CD4-positive, alpha-beta memory T cell (primary cell): Measurements from ENCODE around the gene SYT1. TPM values are rescaled to one million over a fixed set of nuclear protein-coding genes. Genes with fewer than 3 reads are reported as not detected.

Experiments used
- CTCF ChIA-PET: fragments of 350-600 bp; sonication (Branson Sonifier 250); formaldehyde crosslinking; loops from one replicate; lab custom pipeline; 2021; ENCODE audit warnings: inconsistent platforms; ENCODE audit not compliant: partially characterized antibody; lab: Charles Lee
- POLR2A ChIA-PET: fragments of 350-600 bp; sonication (Branson Sonifier 250); formaldehyde crosslinking; loops from one replicate; lab custom pipeline; 2021; ENCODE audit not compliant: partially characterized antibody; lab: Charles Lee
- DNase-seq, 5 donors: peaks; one replicate each; pipeline versions ENCODE4 v3.0.0 to v3.0.0-alpha.2; 2020 to 2022; ENCODE audit warnings: mixed read lengths in 1 of 5
- H3K27ac ChIP-seq: one replicate; pipeline ENCODE4 v1.7.0; 2013; ENCODE audit warnings: low read depth, low read length
- H3K27me3 ChIP-seq: 2 replicates; pipeline ENCODE4 v1.7.0; 2013; ENCODE audit warnings: mild to moderate bottlenecking, low read length, moderate library complexity; ENCODE audit not compliant: insufficient read depth
- H3K36me3 ChIP-seq: 2 replicates; pipeline ENCODE4 v1.7.0; 2013; ENCODE audit warnings: mild to moderate bottlenecking, low read length, moderate library complexity; ENCODE audit not compliant: insufficient read depth
- H3K4me1 ChIP-seq: 2 replicates; pipeline ENCODE4 v1.7.0; 2013; ENCODE audit warnings: mild to moderate bottlenecking, low read length, moderate library complexity; ENCODE audit not compliant: insufficient read depth
- H3K4me3 ChIP-seq, 2 donors: one replicate each; pipeline ENCODE4 v1.7.0; 2013; ENCODE audit warnings: low read length in 2 of 2, mild to moderate bottlenecking in 1 of 2
- H3K9me3 ChIP-seq, 2 donors: one replicate each; pipeline ENCODE4 v1.7.0; 2013; ENCODE audit warnings: low read length in 2 of 2, control low read depth in 1 of 2; ENCODE audit not compliant: control insufficient read depth in 1 of 2
- H3K27ac Mint-ChIP-seq, 7 donors: one replicate each; pipeline ENCODE4 v1.8.0; 2020 to 2021; ENCODE audit warnings: mixed read lengths in 7 of 7, mild to moderate bottlenecking in 6 of 7, inconsistent platforms in 3 of 7, moderate library complexity in 3 of 7
- H3K27me3 Mint-ChIP-seq, 2 donors: one replicate each; pipeline ENCODE4 v1.8.0; 2020 to 2021; ENCODE audit warnings: mixed read lengths in 2 of 2
- H3K36me3 Mint-ChIP-seq, 2 donors: one replicate each; pipeline ENCODE4 v1.8.0; 2020 to 2021; ENCODE audit warnings: mixed read lengths in 2 of 2, inconsistent platforms in 1 of 2, mild to moderate bottlenecking in 1 of 2
- H3K4me1 Mint-ChIP-seq, 4 donors: one replicate each; pipeline ENCODE4 v1.8.0; 2020 to 2021; ENCODE audit warnings: mixed read lengths in 4 of 4, mild to moderate bottlenecking in 1 of 4
- H3K4me3 Mint-ChIP-seq, 8 donors: one replicate each; pipeline ENCODE4 v1.8.0; 2020 to 2021; ENCODE audit warnings: mixed read lengths in 8 of 8, mild to moderate bottlenecking in 7 of 8, moderate library complexity in 6 of 8, inconsistent platforms in 3 of 8
- H3K9me3 Mint-ChIP-seq, 8 donors: one replicate each; pipeline ENCODE4 v1.8.0; 2020 to 2021; ENCODE audit warnings: mixed read lengths in 8 of 8, mild to moderate bottlenecking in 5 of 8, inconsistent platforms in 3 of 8, moderate library complexity in 1 of 8
- intact Hi-C: fragments of 100-400 bp; cut with micrococcal nuclease; formaldehyde crosslinking; loops from one replicate; pipeline ENCODE4 v1.15.1; 2023
- polyA plus RNA-seq, 2 donors: library from polyadenylated mRNA; unstranded; fragments of 300-500 nt; fragmentation: Illumina TruSeq; gene quantifications; one replicate each; pipeline ENCODE4 v1.2.3, GENCODE V29; 2021
- total RNA-seq, 2 experiments: library from RNA; stranded (reverse); gene quantifications; one replicate each; pipeline ENCODE4 v1.2.3, GENCODE V29; 2021

SYT1 gene
- total and polyA plus RNA-seq, 4 experiments from 2014 or later, result not detected

DNA sequence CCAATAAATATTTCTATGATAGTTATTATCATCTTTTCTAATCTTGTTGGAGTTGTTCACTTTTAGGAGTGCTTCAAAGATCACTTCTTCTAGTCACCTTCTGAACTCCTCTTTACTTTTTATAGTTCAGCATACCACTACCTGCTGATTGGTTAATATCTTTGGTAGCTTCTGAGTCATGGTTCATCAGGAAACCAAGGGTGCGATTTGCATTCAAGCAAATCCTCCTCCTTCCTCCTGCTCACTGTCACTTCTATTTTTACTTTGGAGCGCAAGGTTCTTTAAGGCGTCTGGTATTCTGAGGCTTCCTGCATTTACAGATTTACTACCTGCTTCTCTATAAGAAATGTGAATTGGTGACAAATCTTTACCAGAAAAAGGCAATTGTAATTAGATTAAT lies 24.0 kb downstream of the SYT1 start:
- intact Hi-C loops, result no loop called here
- Mint-ChIP-seq H3K27me3 (no peaks in the 10 kb centered on the region), H3K27ac (no peak overlapping the region), H3K9me3 (peaks cover 0 to 9% (median 0%) of the 10 kb centered on the region in 8 donors), H3K4me3 (no peak overlapping the region), H3K36me3 (no peaks in the 10 kb centered on the region), H3K4me1 (no peaks in the 10 kb centered on the region)
- no peaks in the 10 kb centered on the region for H3K9me3 ChIP-seq
- CTCF ChIA-PET, result no interaction called here
- DNase-seq, result no peak
- POLR2A ChIA-PET, result no interaction called here
- H3K27me3 ChIP-seq, result no peaks in the 10 kb centered on the region
- no peaks in the 10 kb centered on the region for H3K4me1 ChIP-seq
- no peak overlapping the region for H3K27ac ChIP-seq
- H3K4me3 ChIP-seq, result no peak overlapping the region
- no peaks in the 10 kb centered on the region for H3K36me3 ChIP-seq

DNA sequence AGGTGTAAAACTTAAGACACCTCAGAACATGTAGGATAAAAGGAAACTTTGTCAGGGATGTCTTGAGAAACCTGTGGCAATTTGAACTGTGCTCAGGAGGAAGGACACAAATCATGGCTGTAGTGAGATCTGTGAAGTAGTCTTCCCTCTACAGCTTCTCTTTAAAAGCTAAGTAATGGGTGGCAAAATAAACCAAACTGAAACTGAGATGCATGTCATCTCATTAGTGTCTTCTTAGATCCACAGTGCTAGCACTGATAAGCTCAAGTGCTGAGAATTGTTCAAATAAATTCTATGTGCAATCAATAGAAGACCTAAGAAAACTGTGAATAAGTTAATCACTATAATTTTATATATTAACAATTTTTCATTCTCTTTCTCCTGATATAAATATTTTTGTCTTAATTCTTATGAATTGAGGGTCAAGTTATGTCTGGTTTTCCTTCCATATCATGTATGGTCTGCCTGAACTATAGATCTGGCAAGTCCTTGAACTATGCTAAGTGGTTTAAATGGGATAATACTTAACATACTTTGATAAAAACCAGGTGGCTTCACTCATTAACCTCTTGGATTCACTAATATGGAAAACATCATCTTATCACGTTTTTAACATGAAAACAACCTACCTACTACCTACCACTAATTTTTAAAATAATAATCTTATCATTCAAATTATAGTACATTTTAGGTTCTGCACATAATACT lies 27.2 kb downstream of the SYT1 start:
- intact Hi-C loops, result no loop called here
- H3K36me3 ChIP-seq, result no peaks in the 10 kb centered on the region
- POLR2A ChIA-PET, result no interaction called here
- H3K27me3 ChIP-seq, result no peaks in the 10 kb centered on the region
- CTCF ChIA-PET, result no interaction called here
- no peak overlapping the region for H3K4me3 Mint-ChIP-seq
- H3K27ac ChIP-seq, result no peak overlapping the region
- H3K4me1 ChIP-seq, result no peaks in the 10 kb centered on the region
- no peaks in the 10 kb centered on the region for H3K36me3 Mint-ChIP-seq
- H3K4me1 Mint-ChIP-seq, result no peaks in the 10 kb centered on the region
- no peaks in the 10 kb centered on the region for H3K9me3 ChIP-seq
- DNase-seq, result no peak
- peaks cover 0 to 9% (median 2%) of the 10 kb centered on the region in 8 donors for H3K9me3 Mint-ChIP-seq
- no peaks in the 10 kb centered on the region for H3K27me3 Mint-ChIP-seq
- no peak overlapping the region for H3K27ac Mint-ChIP-seq
- H3K4me3 ChIP-seq, result no peak overlapping the region

DNA sequence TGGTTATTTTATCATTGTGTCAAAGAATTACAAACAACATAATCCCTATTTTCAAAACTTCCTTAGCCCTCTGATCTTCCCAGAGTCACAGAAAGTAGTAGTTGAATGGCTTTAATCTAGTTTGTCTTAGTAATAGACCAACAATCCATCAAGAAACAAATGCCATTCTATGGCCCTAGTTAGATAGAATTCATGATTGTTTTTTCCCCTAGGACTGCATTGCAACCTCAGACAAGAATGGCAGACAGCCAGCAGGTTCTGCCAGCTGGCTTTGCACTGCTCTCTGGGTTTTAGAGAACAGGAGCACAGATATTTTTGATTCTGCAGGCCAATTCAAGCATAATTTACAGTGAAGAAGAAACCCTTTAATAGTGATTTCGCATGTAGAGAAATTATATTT lies 33.8 kb downstream of the SYT1 start:
- Mint-ChIP-seq H3K4me1 (no peaks in the 10 kb centered on the region), H3K9me3 (peaks cover 3 to 10% (median 5%) of the 10 kb centered on the region in 8 donors), H3K4me3 (no peak overlapping the region), H3K27me3 (no peaks in the 10 kb centered on the region), H3K27ac (no peak overlapping the region), H3K36me3 (no peaks in the 10 kb centered on the region)
- H3K4me3 ChIP-seq, result no peak overlapping the region
- no peak overlapping the region for H3K27ac ChIP-seq
- no peaks in the 10 kb centered on the region for H3K9me3 ChIP-seq
- intact Hi-C loops, result no loop called here
- ChIA-PET POLR2A (no interaction called here), CTCF (no interaction called here)
- DNase-seq, result no peak
- no peaks in the 10 kb centered on the region for H3K36me3 ChIP-seq
- no peaks in the 10 kb centered on the region for H3K27me3 ChIP-seq
- H3K4me1 ChIP-seq, result no peaks in the 10 kb centered on the region

DNA sequence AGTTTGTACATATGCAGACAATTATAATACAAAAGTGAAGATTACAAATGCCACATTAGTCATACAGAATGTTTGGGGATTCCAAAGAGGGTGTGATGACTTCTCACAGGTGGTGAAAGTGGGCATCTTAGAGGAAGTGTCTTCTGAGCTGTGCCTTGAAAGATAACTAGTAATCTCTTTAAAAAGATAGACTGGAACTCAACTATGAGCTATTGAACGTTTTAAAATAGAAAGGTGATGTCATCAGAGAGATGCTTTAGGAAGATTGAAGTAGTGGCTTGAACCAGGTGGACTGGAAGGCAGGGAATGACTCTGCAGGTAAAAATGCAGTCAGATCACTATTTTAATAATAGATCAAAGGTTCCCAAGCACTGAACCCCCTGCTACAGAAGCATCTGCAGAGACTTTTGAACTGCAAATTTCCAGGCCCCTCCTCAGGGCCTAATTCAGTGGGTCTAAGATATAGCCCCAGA lies 50.3 kb downstream of the SYT1 start:
- no peaks in the 10 kb centered on the region for H3K27me3 Mint-ChIP-seq
- Histone ChIP-seq H3K36me3 (no peaks in the 10 kb centered on the region), H3K4me3 (no peak overlapping the region), H3K27me3 (no peaks in the 10 kb centered on the region), H3K4me1 (no peaks in the 10 kb centered on the region), H3K27ac (no peak overlapping the region), H3K9me3 (no peaks in the 10 kb centered on the region)
- H3K27ac Mint-ChIP-seq, result no peak overlapping the region
- H3K9me3 Mint-ChIP-seq, result peaks cover 0 to 11% (median 4%) of the 10 kb centered on the region in 8 donors
- intact Hi-C loops, result no loop called here
- H3K4me1 Mint-ChIP-seq, result no peaks in the 10 kb centered on the region
- no peak overlapping the region for H3K4me3 Mint-ChIP-seq
- no peak for DNase-seq
- POLR2A ChIA-PET, result no interaction called here
- H3K36me3 Mint-ChIP-seq, result no peaks in the 10 kb centered on the region
- CTCF ChIA-PET, result no interaction called here

DNA sequence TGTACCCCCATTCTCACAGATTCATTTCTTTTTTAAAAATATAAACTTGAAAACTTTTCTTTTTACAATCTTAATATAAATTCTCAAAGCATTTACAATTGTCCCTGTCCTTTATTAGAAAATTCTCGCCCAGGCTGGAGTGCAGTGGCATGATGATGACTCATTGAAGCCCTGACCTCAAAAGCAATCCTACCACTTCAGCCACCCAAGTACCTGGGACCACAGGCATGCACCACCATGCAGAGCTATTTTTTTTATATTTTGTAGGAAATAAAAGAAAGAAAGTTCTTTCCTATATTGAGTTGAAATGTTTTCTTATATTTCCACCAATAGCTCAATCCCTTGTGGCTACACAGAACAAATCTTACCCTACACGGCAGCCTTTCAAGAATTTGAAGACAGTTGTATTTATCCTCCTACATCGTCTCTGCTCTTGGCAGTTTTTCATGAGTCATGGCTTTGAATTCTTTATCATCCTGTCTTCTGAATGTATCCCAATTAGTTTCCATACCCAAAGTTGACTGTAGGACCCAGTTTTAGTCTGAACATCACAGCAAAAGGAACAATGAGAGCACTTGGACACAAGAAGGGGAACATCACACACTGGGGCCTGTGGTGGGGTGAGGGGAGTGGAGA lies 52.4 kb downstream of the SYT1 start:
- Mint-ChIP-seq H3K27ac (no peak overlapping the region), H3K36me3 (no peaks in the 10 kb centered on the region), H3K27me3 (no peaks in the 10 kb centered on the region), H3K4me3 (no peak overlapping the region), H3K4me1 (no peaks in the 10 kb centered on the region), H3K9me3 (peaks cover 0 to 7% (median 2%) of the 10 kb centered on the region in 8 donors)
- no peak for DNase-seq
- Histone ChIP-seq H3K27me3 (no peaks in the 10 kb centered on the region), H3K4me1 (no peaks in the 10 kb centered on the region), H3K9me3 (no peaks in the 10 kb centered on the region), H3K4me3 (no peak overlapping the region), H3K27ac (no peak overlapping the region), H3K36me3 (no peaks in the 10 kb centered on the region)
- intact Hi-C loops, result no loop called here
- CTCF ChIA-PET, result no interaction called here
- POLR2A ChIA-PET, result no interaction called here

DNA sequence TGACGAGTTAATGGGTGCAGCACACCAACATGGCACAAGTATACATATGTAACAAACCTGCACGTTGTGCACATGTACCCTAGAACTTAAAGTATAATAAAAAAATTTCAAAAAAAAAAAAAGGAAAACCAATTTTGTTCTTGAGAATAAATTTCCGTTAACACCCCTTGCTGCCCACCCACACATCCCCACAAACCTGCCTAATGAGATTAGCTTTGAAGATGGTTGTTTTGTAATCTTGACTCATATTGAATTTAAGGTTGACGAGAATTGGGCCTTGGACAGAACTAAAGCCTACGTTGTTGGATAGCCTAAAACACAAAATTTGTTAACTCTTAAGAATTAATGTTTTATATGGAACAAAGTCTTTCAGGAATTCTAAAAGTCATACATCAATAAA lies 52.9 kb downstream of the SYT1 start:
- CTCF ChIA-PET, result no interaction called here
- Mint-ChIP-seq H3K27me3 (no peaks in the 10 kb centered on the region), H3K9me3 (peaks cover 0 to 6% (median 0%) of the 10 kb centered on the region in 8 donors), H3K4me3 (no peak overlapping the region), H3K36me3 (no peaks in the 10 kb centered on the region), H3K27ac (no peak overlapping the region), H3K4me1 (no peaks in the 10 kb centered on the region)
- H3K27ac ChIP-seq, result no peak overlapping the region
- H3K9me3 ChIP-seq, result no peaks in the 10 kb centered on the region
- no peaks in the 10 kb centered on the region for H3K36me3 ChIP-seq
- POLR2A ChIA-PET, result no interaction called here
- H3K4me1 ChIP-seq, result no peaks in the 10 kb centered on the region
- H3K4me3 ChIP-seq, result no peak overlapping the region
- no peaks in the 10 kb centered on the region for H3K27me3 ChIP-seq
- intact Hi-C loops, result no loop called here
- no peak for DNase-seq

DNA sequence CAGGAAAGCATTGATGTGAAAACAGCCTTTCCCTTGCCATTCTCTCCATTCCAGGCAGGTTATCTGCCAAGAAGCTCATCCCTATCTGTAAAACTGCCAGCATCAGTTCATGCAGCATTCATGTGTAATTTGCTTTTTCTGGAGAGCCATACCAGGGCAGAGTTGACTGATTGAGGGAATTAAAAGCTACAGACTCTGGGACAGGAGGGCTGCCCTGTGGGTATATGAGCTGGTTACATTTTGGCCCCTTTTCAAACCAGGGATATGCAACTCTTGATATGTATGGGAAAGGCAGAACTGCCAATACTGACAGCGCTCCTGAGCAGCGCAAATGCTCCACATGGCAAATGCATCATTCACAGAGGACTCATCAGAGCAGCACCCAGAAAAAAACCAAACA lies 53.7 kb downstream of the SYT1 start:
- Mint-ChIP-seq H3K27me3 (no peaks in the 10 kb centered on the region), H3K27ac (no peak overlapping the region), H3K9me3 (peaks cover 0 to 6% (median 0%) of the 10 kb centered on the region in 8 donors), H3K4me3 (no peak overlapping the region), H3K4me1 (no peaks in the 10 kb centered on the region), H3K36me3 (no peaks in the 10 kb centered on the region)
- Histone ChIP-seq H3K4me1 (no peaks in the 10 kb centered on the region), H3K9me3 (no peaks in the 10 kb centered on the region), H3K36me3 (no peaks in the 10 kb centered on the region), H3K4me3 (no peak overlapping the region), H3K27me3 (no peaks in the 10 kb centered on the region), H3K27ac (no peak overlapping the region)
- ChIA-PET CTCF (no interaction called here), POLR2A (no interaction called here)
- intact Hi-C loops, result no loop called here
- DNase-seq, result no peak
